HepG2 (cell line): ENCODE results near the gene TBL2. TPM values are rescaled to one million over a fixed set of nuclear protein-coding genes. Genes with fewer than 3 reads are reported as not detected.
A peak's percentile ranks its signal among the peaks of the same experiment; 100 is the strongest.

Source experiments
- PHB2 ChIP-seq: fragments of 450-650 bp; IDR thresholded peaks from 2 replicates; pipeline ENCODE4 v1.6.1; 2018; ENCODE audit not compliant: partially characterized antibody
- RBFOX2 ChIP-seq: fragments of 200-400 bp; formaldehyde crosslinking; IDR thresholded peaks from 2 replicates; pipeline ENCODE4 v1.6.1; 2017; ENCODE audit warnings: low read depth, mild to moderate bottlenecking, low read length
- SNAPC5 ChIP-seq: sonication (generic); formaldehyde crosslinking; IDR thresholded peaks from 2 replicates; pipeline ENCODE4 v1.8.1; 2023; ENCODE audit warnings: mild to moderate bottlenecking, missing genetic modification reagents, borderline replicate concordance
- TFDP2 ChIP-seq: sonication (generic); formaldehyde crosslinking; IDR thresholded peaks from 2 replicates; pipeline ENCODE4 v1.4.0; 2020; ENCODE audit warnings: missing genetic modification reagents
- ZNF740 ChIP-seq: sonication (generic); formaldehyde crosslinking; IDR thresholded peaks from 2 replicates; pipeline ENCODE4 v1.4.0; 2020; ENCODE audit warnings: missing genetic modification reagents
- ZNF766 ChIP-seq: sonication (generic); formaldehyde crosslinking; IDR thresholded peaks from 2 replicates; pipeline ENCODE4 v1.5.0; 2020; ENCODE audit warnings: missing genetic modification reagents, borderline replicate concordance
- polyA plus RNA-seq, 8 experiments: library from polyadenylated mRNA; depleted of rRNA in 3 of 8; stranded (reverse) in 7 of 8; unstranded in 1 of 8; fragments of >200 nt; fragmentation: Illumina TruSeq in 4 of 8; extraction: Trizol in 4 of 8; gene quantifications; 2 replicates each; pipeline versions ENCODE4 v1.2.1 to v1.2.3, GENCODE V29; 2011 to 2016; ENCODE audit warnings: low read depth in 4 of 8, missing spikeins in 1 of 8, mixed read lengths in 1 of 8; ENCODE audit not compliant: insufficient read depth in 1 of 8
- total RNA-seq, 5 experiments: library from RNA; depleted of rRNA; stranded (reverse); fragments of >200 nt; fragmentation: Illumina TruSeq; extraction: Trizol; gene quantifications; 2 replicates each; pipeline ENCODE4 v1.2.3, GENCODE V29; 2016; ENCODE audit warnings: low read depth in 1 of 5
- TF ChIP-seq, protein P1 (sequence below): sonication (generic); formaldehyde crosslinking; IDR thresholded peaks from 2 replicates; pipeline ENCODE4 v1.4.0; 2020; ENCODE audit warnings: missing genetic modification reagents
- TF ChIP-seq, protein P2 (sequence below): sonication (generic); formaldehyde crosslinking; IDR thresholded peaks from 2 replicates; pipeline ENCODE4 v1.4.0; 2020; ENCODE audit warnings: mild to moderate bottlenecking, missing genetic modification reagents

The TBL2 gene
- total and polyA plus RNA-seq, 2 of the 13 experiments (the other 11 are each of a cell fraction or from before 2014, with no cell fraction given), result 43.4 to 47.2 TPM

DNA sequence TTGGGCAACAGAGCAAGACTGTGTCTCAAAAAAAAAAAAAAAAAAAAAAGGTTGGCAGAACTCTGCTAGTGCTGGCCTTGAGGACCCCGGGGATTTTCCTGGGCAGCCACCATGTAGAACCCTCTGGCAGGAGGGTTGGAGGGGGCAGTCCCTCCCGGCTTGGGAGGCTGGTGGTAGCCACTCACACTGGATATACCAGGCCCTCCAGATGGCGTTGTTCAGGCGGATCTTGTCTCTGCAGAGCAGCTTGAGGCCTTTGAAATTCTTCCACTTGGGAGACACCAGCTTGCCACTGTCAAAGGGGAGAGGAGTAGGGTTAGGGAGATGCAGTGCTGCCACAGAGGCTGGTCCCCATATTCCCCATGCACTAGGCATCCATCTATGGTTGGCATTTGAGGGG, 37.5 kb upstream of the TBL2 start (continued):
- no peak for TF ChIP-seq TFDP2 (CRISPR knock-in tag)
- no peak for TF ChIP-seq ZNF766
- no peak for TF ChIP-seq PHB2
- TF ChIP-seq SNAPC5 (CRISPR knock-in tag), result no peak
- TF ChIP-seq RBFOX2, result peak; percentile 47
- TF ChIP-seq, protein P1, sequence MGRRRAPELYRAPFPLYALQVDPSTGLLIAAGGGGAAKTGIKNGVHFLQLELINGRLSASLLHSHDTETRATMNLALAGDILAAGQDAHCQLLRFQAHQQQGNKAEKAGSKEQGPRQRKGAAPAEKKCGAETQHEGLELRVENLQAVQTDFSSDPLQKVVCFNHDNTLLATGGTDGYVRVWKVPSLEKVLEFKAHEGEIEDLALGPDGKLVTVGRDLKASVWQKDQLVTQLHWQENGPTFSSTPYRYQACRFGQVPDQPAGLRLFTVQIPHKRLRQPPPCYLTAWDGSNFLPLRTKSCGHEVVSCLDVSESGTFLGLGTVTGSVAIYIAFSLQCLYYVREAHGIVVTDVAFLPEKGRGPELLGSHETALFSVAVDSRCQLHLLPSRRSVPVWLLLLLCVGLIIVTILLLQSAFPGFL (CRISPR knock-in tag), result no peak
- TF ChIP-seq ZNF740 (CRISPR knock-in tag), result no peak
- TF ChIP-seq, protein P2, sequence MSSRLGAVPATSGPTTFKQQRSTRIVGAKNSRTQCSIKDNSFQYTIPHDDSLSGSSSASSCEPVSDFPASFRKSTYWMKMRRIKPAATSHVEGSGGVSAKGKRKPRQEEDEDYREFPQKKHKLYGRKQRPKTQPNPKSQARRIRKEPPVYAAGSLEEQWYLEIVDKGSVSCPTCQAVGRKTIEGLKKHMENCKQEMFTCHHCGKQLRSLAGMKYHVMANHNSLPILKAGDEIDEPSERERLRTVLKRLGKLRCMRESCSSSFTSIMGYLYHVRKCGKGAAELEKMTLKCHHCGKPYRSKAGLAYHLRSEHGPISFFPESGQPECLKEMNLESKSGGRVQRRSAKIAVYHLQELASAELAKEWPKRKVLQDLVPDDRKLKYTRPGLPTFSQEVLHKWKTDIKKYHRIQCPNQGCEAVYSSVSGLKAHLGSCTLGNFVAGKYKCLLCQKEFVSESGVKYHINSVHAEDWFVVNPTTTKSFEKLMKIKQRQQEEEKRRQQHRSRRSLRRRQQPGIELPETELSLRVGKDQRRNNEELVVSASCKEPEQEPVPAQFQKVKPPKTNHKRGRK (CRISPR knock-in tag), result no peak
